MM.1S (cell line): Measurements from ENCODE around the gene SGCD.

ENCODE experiments used
- EZH2 ChIP-seq: fragments of 300-600 bp; sonication (generic); optimal IDR thresholded peaks from 2 replicates; pipeline ENCODE3; 2017; ENCODE audit warnings: low read depth, mild to moderate bottlenecking, antibody characterized with exemption, low read length, mixed read lengths
- TF ChIP-seq, protein P1 (sequence below): fragments of 300-600 bp; sonication (generic); IDR thresholded peaks from 2 replicates; pipeline ENCODE4 v1.5.1; 2016; ENCODE audit warnings: antibody characterized with exemption, low read length, mixed read lengths

DNA sequence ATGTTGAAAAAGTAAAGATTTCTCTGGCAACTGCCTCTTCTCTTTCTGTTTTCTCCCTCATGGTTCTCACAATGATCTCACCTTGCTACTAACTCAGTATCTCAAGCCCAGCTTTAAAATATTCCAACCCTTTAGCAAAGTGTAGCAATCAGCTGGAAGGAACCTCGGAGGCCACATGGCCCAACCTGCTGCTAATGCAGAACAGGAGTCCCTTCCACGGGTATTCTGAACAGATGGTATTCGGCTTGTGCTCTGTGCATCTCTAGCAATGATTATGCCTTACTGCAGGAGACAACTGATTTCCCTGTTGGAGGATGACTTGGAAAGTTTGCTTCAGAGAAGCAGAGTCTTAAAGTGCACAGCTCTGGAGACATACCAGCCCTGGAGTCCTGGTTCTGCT lies 371.4 kb downstream of the SGCD start:
- TF ChIP-seq, protein P1, sequence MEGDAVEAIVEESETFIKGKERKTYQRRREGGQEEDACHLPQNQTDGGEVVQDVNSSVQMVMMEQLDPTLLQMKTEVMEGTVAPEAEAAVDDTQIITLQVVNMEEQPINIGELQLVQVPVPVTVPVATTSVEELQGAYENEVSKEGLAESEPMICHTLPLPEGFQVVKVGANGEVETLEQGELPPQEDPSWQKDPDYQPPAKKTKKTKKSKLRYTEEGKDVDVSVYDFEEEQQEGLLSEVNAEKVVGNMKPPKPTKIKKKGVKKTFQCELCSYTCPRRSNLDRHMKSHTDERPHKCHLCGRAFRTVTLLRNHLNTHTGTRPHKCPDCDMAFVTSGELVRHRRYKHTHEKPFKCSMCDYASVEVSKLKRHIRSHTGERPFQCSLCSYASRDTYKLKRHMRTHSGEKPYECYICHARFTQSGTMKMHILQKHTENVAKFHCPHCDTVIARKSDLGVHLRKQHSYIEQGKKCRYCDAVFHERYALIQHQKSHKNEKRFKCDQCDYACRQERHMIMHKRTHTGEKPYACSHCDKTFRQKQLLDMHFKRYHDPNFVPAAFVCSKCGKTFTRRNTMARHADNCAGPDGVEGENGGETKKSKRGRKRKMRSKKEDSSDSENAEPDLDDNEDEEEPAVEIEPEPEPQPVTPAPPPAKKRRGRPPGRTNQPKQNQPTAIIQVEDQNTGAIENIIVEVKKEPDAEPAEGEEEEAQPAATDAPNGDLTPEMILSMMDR: no peak
- no peak for TF ChIP-seq EZH2
